GM21528 (cell line): Measurements from ENCODE around the gene ERAL1.
"Not testable (repeated sequence)": the region's sequence is repeated elsewhere in the genome, so short reads cannot be mapped to it uniquely, and the experiment has no call there.

Experiments used
- ATAC-seq: cut with Tn5 transposase; IDR thresholded peaks from one replicate; pipeline ENCODE4 v1.9.1; 2021; ENCODE audit warnings: mild to moderate bottlenecking, moderate library complexity; ENCODE audit not compliant: unreplicated experiment, low FRiP score

Gene ERAL1

GRCh38 chr17:28854457-28855335 lies at the start of gene ERAL1:
Gene ERAL1 (plus strand): TSS chr17:28855016. CDS start chr17:28855035, 19 bp downstream.
- peak; percentile 85 for ATAC-seq

DNA sequence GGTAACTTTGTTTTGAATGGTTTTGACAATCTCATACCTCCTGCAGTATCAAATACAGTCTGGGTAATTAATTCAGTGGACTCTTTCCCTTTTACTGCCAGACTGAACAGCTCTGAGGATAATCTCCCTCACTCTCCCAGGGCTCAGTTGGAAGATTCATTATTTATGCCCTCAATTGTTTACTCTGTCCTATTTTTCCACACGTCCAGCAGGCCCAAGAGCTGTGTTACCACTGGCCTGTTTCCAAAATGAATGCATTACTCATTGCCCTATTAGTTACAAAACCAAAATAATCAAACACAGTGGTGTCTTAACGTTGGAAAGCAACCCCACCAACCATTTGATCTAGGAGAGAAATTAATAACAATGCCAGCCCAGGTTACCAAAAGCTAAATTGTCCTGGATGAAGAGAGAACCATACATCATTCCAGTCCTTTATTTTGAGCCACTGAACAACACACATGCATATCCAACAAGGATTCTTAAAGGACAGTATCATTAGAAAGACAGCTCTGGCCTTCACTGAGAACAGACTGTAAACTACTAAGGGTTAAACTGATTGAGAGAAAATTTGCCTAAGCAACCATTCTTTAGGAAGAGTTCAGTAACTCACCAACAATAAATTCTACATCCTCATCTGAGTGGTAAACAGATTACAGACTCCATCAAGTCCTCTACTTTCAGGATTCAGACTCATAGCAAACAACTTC lies 46.7 kb upstream of the ERAL1 start:
- ATAC-seq = no peak

- no peak for ATAC-seq
These were observed 44.4 kb upstream of the ERAL1 start for GRCh38 chr17:28810437-28810836.

DNA sequence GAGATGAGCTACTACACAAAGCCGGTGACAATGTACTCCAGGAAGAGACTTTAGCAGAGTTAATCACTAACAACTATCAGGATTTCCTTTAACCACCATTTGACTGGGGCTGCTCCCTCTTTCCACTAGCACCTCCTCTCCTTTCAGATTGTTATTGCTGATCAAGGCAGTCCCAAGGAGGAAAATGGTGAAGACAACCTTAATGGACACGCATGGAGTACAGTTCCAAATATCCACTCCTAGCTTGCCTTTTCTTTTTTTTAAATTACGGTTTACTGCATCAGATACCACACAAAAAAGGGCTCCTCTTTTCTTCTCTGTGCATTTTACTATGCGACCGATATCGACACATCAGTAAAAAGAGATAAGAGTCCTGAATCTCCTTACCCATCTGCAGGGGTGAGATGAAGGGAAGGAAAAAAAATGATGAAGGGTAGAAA lies 43.1 kb upstream of the ERAL1 start:
- ATAC-seq = peak; percentile 8

GRCh38 chr17:28812091-28812747 lies 42.6 kb upstream of the ERAL1 start:
- ATAC-seq = peak; percentile 97

DNA sequence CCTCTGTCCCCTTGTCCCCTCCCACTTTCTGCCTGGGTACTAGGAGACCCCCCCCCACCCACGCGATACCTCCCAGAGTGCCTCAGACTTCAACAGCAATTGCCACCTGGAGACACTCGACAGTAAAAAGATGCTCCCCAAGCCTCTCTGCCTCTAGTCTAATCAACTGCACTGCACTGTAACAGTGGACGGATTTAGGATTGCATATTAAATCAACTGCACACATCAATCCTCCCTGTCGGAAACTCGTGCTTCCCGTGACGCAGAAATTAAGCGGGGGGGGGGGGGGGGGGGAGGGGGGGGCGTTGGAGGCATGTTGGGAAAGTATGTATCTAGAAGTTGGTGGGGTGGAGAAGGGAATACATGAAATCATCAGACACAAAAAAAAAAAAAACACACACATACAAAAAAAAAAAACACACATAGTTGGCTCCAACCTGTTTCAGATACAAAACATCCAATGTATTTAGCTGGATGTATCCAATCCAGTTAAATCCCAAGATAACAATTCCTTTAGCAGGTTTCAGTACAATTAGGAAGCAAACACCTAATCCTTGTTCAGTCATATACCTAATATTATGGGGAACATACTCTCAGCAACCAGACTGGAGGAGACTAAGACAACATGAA lies 42.0 kb upstream of the ERAL1 start:
- ATAC-seq = no peak

DNA sequence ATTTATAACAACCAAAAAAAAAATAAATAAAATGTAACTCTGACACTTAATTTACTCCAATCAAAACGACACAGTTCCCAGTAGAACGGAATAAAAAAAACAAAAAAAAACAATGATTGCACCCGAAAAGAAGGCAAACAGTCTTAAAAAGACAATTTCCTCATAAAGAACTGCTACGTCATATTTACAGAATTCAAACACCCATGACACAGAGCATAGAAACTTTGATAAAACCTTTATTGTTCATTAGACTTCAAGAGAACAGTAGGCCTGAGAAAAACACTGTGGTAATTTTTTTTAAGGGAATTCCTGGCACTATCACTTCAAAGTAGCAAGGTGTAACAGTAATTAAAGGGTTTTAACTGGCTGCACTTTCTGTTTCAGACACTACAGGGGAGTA lies 38.3 kb upstream of the ERAL1 start:
- ATAC-seq = no peak

GRCh38 chr17:28818819-28819221 lies 36.0 kb upstream of the ERAL1 start:
- no peak for ATAC-seq

DNA sequence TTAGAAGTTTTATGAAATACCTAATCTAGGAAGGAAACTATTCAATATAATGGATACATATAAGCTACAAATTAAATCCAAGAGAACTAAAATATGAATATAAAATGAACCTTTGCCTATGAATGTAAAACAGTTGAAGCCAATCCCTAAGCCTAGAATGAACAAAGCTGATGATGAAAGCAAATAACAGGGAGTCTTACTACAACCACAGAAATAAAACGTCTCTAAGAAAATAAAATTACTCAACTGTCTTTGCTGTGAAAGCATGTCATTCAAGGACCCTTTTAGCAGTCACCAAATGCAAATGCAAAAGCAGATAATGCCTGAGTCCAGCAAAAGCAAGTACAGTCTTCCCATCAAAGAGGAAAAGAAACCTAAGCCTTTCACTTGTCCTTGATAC lies 35.2 kb upstream of the ERAL1 start:
- ATAC-seq = no peak

- ATAC-seq = no peak
These were observed 27.1 kb upstream of the ERAL1 start for GRCh38 chr17:28827672-28828071.

DNA sequence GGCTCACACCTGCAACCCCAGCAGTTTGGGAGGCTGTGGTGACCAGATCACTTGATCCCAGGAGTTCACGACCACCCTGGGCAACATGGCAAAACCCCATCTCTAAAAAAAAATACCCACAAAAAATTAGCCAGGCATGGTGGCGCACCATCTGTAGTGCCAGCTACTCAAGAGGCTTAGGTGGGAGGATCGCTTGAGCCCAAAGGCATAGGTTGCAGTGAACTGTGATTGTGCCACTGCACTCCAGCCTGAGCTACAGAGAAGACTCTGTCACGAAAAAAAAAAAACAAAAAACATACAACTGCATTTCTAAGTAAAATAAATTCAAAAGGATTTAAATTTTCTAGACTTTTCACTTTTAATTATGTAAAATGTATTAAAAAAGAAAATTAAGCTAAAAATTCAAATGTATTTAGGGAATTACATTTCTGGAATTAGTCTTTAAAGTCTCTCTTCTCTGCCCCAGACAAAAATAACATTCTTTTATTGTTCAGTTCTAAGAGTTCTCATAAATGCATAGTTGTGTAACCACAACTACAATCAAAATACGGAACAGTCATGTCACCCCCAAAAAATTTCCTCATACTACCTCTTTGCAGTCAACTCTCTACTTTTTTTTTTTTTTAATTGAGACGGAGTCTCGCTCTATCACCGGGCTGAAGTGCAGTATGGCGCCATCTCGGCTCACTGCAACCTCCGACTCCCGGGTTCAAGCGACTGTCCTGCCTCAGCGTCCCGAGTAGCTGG lies 26.3 kb upstream of the ERAL1 start:
- no peak for ATAC-seq

GRCh38 chr17:28834420-28834819 lies 20.4 kb upstream of the ERAL1 start:
- ATAC-seq = no peak

GRCh38 chr17:28836541-28836940 lies 18.3 kb upstream of the ERAL1 start:
- not testable (repeated sequence) for ATAC-seq

GRCh38 chr17:28839221-28839620 lies 15.6 kb upstream of the ERAL1 start:
- no peak for ATAC-seq

DNA sequence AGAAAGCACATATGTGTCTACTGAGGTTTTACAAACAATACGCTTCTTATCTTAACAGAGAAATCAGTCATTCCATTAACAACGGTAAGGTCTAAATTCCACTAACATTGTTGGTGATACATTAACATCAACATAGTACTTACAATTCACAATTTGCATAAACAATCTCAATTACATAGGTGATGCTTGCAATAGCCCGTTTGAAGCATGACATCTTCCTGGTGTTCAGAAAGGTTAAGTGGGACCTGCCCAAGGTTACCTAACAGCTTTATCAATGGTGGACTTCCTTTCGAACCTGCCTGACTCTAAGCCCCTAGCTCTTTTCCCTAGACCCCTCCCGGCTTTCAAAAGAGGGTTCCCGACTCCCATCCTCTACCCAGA lies 12.9 kb upstream of the ERAL1 start:
- no peak for ATAC-seq

DNA sequence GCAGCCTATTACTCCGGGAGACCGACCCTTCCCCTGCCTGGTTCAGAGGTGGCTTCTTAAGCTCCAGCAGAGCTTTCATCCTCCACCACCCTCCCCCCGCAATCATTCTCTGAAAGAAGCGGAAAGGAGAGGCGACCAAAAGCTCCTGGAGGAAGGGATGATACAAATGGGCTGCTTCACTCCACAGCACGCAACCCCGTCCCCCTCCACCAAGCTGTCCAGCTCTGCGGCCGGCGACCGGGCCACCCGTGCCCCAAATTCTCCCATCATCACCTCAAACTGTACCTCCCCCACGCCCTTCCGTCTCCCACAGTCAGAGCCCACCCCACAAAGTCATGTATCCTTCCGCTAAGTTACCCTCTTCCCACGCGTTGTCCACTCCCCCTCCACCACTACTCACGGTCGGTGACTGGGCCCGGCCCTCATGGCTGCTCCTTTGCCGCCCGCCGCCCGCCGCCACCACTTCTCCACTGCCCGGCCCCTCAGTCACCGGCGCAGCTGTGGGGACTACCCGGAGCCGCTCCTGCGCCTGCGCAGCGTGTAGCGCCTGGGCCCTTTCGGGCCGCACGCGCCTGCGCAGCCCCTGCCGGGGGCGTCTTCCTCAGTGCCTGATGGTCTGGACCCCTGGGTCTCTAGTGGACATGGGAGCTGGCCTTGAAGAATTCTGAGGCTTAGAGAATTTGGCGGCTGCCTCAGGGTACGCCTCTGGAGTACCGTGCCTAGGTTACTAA lies 12.4 kb upstream of the ERAL1 start, which contains the start of gene FAM222B:
Gene FAM222B, minus strand, starts transcription at position 509 of the 731 bp plus-strand sequence. CDS start 76,123 bp downstream, outside the sequence.
- peak; percentile 80 for ATAC-seq

- ATAC-seq = no peak
These were observed 11.0 kb upstream of the ERAL1 start for GRCh38 chr17:28843816-28844148.

- ATAC-seq = no peak
These were observed 8.6 kb upstream of the ERAL1 start for GRCh38 chr17:28846231-28846630.

GRCh38 chr17:28846699-28847098 lies 8.1 kb upstream of the ERAL1 start:
- ATAC-seq = not testable (repeated sequence)
